ENCODE results near the gene RAB44. TPM values are rescaled to one million over a fixed set of nuclear protein-coding genes. Genes with fewer than 3 reads are reported as not detected.

Gene RAB44
- total RNA-seq, 1 donor from 2014 or later, result not detected

GRCh38 chr6:36656441-36656840, 41.2 kb upstream of the RAB44 start:
- peak; percentile 97 for DNase-seq (ENCODE audit: low read depth)
- TF ChIP-seq, protein P1, sequence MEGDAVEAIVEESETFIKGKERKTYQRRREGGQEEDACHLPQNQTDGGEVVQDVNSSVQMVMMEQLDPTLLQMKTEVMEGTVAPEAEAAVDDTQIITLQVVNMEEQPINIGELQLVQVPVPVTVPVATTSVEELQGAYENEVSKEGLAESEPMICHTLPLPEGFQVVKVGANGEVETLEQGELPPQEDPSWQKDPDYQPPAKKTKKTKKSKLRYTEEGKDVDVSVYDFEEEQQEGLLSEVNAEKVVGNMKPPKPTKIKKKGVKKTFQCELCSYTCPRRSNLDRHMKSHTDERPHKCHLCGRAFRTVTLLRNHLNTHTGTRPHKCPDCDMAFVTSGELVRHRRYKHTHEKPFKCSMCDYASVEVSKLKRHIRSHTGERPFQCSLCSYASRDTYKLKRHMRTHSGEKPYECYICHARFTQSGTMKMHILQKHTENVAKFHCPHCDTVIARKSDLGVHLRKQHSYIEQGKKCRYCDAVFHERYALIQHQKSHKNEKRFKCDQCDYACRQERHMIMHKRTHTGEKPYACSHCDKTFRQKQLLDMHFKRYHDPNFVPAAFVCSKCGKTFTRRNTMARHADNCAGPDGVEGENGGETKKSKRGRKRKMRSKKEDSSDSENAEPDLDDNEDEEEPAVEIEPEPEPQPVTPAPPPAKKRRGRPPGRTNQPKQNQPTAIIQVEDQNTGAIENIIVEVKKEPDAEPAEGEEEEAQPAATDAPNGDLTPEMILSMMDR (conservative IDR thresholded peaks at IDR 0.05; ENCODE audit: low read depth, low read length), result no peak
- no peak overlapping the region for H3K4me3 ChIP-seq (ENCODE audit: low read depth, low read length)

- H3K4me3 ChIP-seq (ENCODE audit: low read depth, low read length), result no peak overlapping the region
- no peak for DNase-seq (ENCODE audit: low read depth)
- TF ChIP-seq, protein P1 (conservative IDR thresholded peaks at IDR 0.05; ENCODE audit: low read depth, low read length), result peak; percentile 3
Measured at GRCh38 chr6:36657271-36657670, 40.4 kb upstream of the RAB44 start.

- TF ChIP-seq, protein P1 (conservative IDR thresholded peaks at IDR 0.05; ENCODE audit: low read depth, low read length), result no peak
- H3K4me3 ChIP-seq (ENCODE audit: low read depth, low read length), result no peak overlapping the region
- peak; percentile 92 for DNase-seq (ENCODE audit: low read depth)
Measured at GRCh38 chr6:36657942-36658544, 39.6 kb upstream of the RAB44 start.

GRCh38 chr6:36659271-36659670, 38.4 kb upstream of the RAB44 start:
- DNase-seq (ENCODE audit: low read depth), result no peak
- H3K4me3 ChIP-seq (ENCODE audit: low read depth, low read length), result no peak overlapping the region

DNA sequence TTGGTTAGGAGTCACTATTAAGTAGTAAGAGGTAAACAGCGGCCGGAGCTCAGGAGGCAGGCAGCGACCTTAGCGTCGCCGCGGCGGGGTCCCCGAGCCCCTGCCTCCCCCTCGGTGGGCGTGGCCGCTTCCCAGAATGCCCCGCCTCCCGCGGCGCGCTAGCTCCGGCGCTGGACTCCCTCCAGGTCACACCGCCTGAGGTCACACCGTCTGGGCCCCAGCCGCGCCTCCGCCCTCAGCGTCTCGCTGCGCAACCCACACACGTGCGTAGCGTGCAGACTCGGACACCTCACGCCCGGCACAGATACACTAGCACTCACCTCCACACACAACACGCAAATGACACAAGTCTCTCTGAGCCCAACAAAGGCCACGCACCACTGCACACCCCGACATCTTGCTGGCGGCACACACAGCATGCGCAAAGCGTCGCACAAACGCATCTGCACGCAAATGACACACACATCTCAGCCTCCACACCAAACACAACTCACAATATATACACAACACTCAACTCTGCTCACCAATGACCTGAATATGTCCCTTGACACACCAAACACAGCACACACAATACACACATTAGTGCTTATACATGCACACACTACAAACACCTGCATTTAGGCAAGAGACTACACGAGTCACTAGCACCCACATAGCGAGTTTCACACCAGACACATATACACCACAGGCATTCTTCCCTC, 36.7 kb upstream of the RAB44 start:
- no peak for DNase-seq (ENCODE audit: low read depth)
- H3K4me3 ChIP-seq (ENCODE audit: low read depth, low read length), result peak overlapping the region; percentile 19
- TF ChIP-seq, protein P1 (conservative IDR thresholded peaks at IDR 0.05; ENCODE audit: low read depth, low read length), result no peak

More at GRCh38 chr6:36659271-36659670, 38.4 kb upstream of the RAB44 start:
- TF ChIP-seq, protein P1 (conservative IDR thresholded peaks at IDR 0.05; ENCODE audit: low read depth, low read length), result no peak

DNA sequence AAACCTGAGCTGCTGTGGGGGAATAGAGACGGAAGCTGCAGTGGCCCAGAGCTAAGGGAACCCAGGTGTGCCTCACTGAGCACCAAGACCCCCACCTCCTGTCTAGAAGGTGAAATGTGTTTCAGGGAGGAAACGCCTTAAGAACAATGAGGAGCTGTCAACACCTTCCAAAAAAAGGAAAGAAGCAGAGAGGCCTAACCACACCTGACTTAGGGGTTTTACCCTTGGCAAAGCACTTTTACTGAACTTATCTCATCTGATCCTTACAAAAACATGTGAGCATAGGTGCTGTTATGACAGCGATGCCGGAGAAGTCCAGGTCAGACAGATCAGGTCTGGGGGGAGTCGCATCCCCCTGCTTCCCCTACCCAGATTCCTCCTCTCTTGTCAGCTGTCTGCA, 35.2 kb upstream of the RAB44 start:
- no peak overlapping the region for H3K4me3 ChIP-seq (ENCODE audit: low read depth, low read length)
- no peak for DNase-seq (ENCODE audit: low read depth)
- TF ChIP-seq, protein P1 (conservative IDR thresholded peaks at IDR 0.05; ENCODE audit: low read depth, low read length), result no peak
